DND-41 (cell line): ENCODE data around the gene SLC39A11.

ENCODE experiments used
- ATAC-seq: fragments of 200-7000 bp; cut with Tn5 transposase; 3 replicates; pipeline ENCODE4 v1.9.1; 2021; ENCODE audit warnings: low read depth; ENCODE audit not compliant: insufficient read depth
- DNase-seq: peaks from one replicate; pipeline ENCODE4 v3.0.0-alpha.2; 2020
- H2AFZ ChIP-seq: 2 replicates; pipeline ENCODE4 v1.6.0; 2012; ENCODE audit warnings: low read depth, low read length
- H3K27ac ChIP-seq: 2 replicates; pipeline ENCODE4 v1.5.1; 2012; ENCODE audit warnings: low read length, inconsistent platforms
- H3K27me3 ChIP-seq: fragments of 200-600 bp; sonication (generic); 2 replicates; pipeline ENCODE4 v1.6.0; 2012; ENCODE audit warnings: low read length, mild to moderate bottlenecking, inconsistent platforms; ENCODE audit not compliant: insufficient read depth, poor library complexity
- H3K36me3 ChIP-seq: 2 replicates; pipeline ENCODE4 v1.5.1; 2012; ENCODE audit warnings: low read length, inconsistent platforms; ENCODE audit not compliant: insufficient read depth
- H3K4me1 ChIP-seq: 2 replicates; pipeline ENCODE4 v1.5.1; 2012; ENCODE audit warnings: mild to moderate bottlenecking, low read length; ENCODE audit not compliant: insufficient read depth
- H3K4me2 ChIP-seq: 2 replicates; pipeline ENCODE4 v1.6.0; 2012; ENCODE audit warnings: mild to moderate bottlenecking, moderate library complexity, low read length, inconsistent platforms; ENCODE audit not compliant: insufficient read depth
- H3K4me3 ChIP-seq, 2 experiments: fragments of 200-600 bp in 1 of 2; shearing (Covaris generic) in 1 of 2; 2 replicates each; pipeline ENCODE4 v1.5.1; 2012 to 2016; ENCODE audit warnings: inconsistent platforms in 2 of 2, low read length in 2 of 2, mild to moderate bottlenecking in 2 of 2, low read depth in 1 of 2, moderate library complexity in 1 of 2
- H3K79me2 ChIP-seq: 2 replicates; pipeline ENCODE4 v1.6.0; 2012; ENCODE audit warnings: low read length, inconsistent platforms; ENCODE audit not compliant: insufficient read depth
- H3K9ac ChIP-seq: 2 replicates; pipeline ENCODE4 v1.6.0; 2012; ENCODE audit warnings: low read depth, mild to moderate bottlenecking, inconsistent platforms, low read length, moderate library complexity
- H3K9me3 ChIP-seq: 2 replicates; pipeline ENCODE4 v1.5.1; 2012; ENCODE audit warnings: low read length, moderate library complexity, mild to moderate bottlenecking, inconsistent platforms; ENCODE audit not compliant: insufficient read depth, severe bottlenecking
- H4K20me1 ChIP-seq: 2 replicates; pipeline ENCODE4 v1.6.0; 2012; ENCODE audit warnings: low read length; ENCODE audit not compliant: insufficient read depth
- EZH2 ChIP-seq: IDR thresholded peaks from 3 replicates; pipeline ENCODE4 v1.6.1; 2012; ENCODE audit warnings: borderline replicate concordance, low read depth, mild to moderate bottlenecking, moderate library complexity, low read length, inconsistent platforms; ENCODE audit not compliant: severe bottlenecking
- TF ChIP-seq, protein P1 (sequence below): IDR thresholded peaks from 2 replicates; pipeline ENCODE4 v1.5.1; 2012; ENCODE audit warnings: borderline replicate concordance, low read length, moderate library complexity, mild to moderate bottlenecking; ENCODE audit not compliant: poor library complexity, severe bottlenecking; ENCODE audit errors: extremely low read depth

Gene SLC39A11

DNA sequence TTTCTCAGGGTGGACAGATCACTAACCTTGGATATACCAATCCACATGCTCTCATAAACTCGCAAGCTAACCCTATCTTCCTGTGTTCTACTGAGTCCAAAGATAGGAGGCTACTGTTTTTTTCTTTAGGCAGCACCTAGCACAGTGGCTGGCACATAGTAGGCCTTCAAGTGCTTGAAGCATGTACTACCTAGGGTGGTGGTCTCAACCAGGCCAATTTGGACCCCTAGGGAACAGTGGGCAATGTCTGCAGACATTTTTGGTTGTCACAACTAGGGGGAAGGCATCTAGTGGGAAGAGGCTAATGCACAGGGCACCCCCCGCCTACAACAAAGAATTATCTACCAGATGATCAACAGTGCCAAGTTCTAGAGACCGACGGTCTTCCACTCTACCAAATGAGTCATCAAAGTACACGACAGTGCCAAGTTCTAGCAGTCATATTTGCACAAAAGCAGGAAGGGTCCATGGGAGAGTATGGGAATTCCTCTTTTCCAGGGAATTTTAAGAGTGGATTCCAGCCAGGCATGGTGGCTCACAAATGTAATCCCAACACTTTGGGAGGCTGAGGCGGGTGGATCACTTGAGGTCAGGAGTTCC lies 390.3 kb downstream of the SLC39A11 start:
- ATAC-seq (no peak), DNase-seq (no peak)
- Histone ChIP-seq H2AFZ (no peak overlapping the region), H3K9me3 (no peaks in the 10 kb centered on the region), H3K79me2 (no peaks in the 10 kb centered on the region), H3K4me3 (no peak overlapping the region), H3K27ac (no peak overlapping the region), H3K9ac (no peak overlapping the region), H3K27me3 (no peaks in the 10 kb centered on the region), H4K20me1 (no peaks in the 10 kb centered on the region), H3K4me2 (no peak overlapping the region), H3K36me3 (no peaks in the 10 kb centered on the region), H3K4me1 (no peaks in the 10 kb centered on the region)
- TF ChIP-seq, protein P1, sequence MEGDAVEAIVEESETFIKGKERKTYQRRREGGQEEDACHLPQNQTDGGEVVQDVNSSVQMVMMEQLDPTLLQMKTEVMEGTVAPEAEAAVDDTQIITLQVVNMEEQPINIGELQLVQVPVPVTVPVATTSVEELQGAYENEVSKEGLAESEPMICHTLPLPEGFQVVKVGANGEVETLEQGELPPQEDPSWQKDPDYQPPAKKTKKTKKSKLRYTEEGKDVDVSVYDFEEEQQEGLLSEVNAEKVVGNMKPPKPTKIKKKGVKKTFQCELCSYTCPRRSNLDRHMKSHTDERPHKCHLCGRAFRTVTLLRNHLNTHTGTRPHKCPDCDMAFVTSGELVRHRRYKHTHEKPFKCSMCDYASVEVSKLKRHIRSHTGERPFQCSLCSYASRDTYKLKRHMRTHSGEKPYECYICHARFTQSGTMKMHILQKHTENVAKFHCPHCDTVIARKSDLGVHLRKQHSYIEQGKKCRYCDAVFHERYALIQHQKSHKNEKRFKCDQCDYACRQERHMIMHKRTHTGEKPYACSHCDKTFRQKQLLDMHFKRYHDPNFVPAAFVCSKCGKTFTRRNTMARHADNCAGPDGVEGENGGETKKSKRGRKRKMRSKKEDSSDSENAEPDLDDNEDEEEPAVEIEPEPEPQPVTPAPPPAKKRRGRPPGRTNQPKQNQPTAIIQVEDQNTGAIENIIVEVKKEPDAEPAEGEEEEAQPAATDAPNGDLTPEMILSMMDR: no peak
- no peak for TF ChIP-seq EZH2

DNA sequence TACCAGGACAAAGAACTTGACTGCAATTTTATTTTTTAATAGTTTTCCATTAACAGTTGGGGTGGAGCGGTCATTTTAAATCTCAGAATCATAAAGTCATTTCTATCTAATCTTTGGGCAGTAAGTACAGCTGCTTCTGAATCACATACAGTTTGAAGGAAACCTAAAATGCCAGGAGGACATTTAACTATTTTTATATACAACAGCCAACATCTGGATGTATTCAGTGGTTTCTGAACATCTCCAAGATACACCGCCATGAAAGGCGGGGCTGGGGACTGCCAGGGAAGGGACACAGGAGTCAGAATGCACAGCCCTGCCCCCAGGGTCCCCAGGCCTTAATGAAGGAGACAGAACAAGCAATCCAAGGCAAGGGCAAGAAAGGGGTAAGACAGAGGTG lies 392.3 kb downstream of the SLC39A11 start:
- no peaks in the 10 kb centered on the region for H3K79me2 ChIP-seq
- H3K36me3 ChIP-seq: no peaks in the 10 kb centered on the region
- no peak overlapping the region for H2AFZ ChIP-seq
- TF ChIP-seq, protein P1: no peak
- TF ChIP-seq EZH2: no peak
- no peaks in the 10 kb centered on the region for H4K20me1 ChIP-seq
- no peak overlapping the region for H3K27ac ChIP-seq
- no peaks in the 10 kb centered on the region for H3K27me3 ChIP-seq
- no peak overlapping the region for H3K4me2 ChIP-seq
- no peak overlapping the region for H3K4me3 ChIP-seq
- no peak for ATAC-seq
- no peaks in the 10 kb centered on the region for H3K4me1 ChIP-seq
- H3K9me3 ChIP-seq: no peaks in the 10 kb centered on the region
- DNase-seq: no peak
- H3K9ac ChIP-seq: no peak overlapping the region

GRCh38 chr17:72699545-72699944 lies 392.9 kb downstream of the SLC39A11 start:
- H4K20me1 ChIP-seq: no peaks in the 10 kb centered on the region
- H2AFZ ChIP-seq: no peak overlapping the region
- H3K79me2 ChIP-seq: no peaks in the 10 kb centered on the region
- no peak for ATAC-seq
- no peaks in the 10 kb centered on the region for H3K9me3 ChIP-seq
- H3K4me1 ChIP-seq: no peaks in the 10 kb centered on the region
- no peak for DNase-seq
- no peak overlapping the region for H3K4me3 ChIP-seq
- no peaks in the 10 kb centered on the region for H3K36me3 ChIP-seq
- H3K27me3 ChIP-seq: no peaks in the 10 kb centered on the region
- no peak for TF ChIP-seq EZH2
- TF ChIP-seq, protein P1: no peak
- no peak overlapping the region for H3K27ac ChIP-seq
- H3K9ac ChIP-seq: no peak overlapping the region
- no peak overlapping the region for H3K4me2 ChIP-seq

DNA sequence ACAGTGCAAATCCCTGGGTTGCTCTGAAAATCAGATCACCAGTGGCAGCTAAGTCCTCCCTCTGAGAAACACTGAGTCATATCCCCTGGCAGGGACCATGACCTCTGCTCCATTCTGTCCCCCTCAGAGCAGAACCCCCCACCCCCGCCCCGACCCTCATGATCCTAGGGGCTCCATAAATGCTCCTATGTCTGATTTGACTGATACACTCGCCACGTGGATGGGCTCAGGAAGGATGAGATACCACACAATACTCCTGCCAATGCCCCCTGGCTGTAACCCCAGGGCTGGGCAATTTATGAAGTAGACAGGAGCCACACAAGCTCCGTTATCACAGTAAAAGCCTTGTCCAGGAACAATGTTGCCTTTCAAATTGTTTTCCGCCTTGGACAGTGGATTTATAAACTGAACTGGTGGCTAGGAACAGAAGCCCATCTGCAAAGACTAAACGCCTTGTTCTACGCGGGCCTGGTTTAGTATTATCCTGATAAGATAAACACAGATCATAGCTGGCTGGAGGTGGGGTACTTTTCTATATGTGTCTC lies 394.8 kb downstream of the SLC39A11 start:
- no peaks in the 10 kb centered on the region for H3K79me2 ChIP-seq
- ATAC-seq (no peak), DNase-seq (no peak)
- H3K36me3 ChIP-seq: no peaks in the 10 kb centered on the region
- no peaks in the 10 kb centered on the region for H3K4me1 ChIP-seq
- TF ChIP-seq EZH2: no peak
- TF ChIP-seq, protein P1: no peak
- no peaks in the 10 kb centered on the region for H3K27me3 ChIP-seq
- no peak overlapping the region for H3K4me2 ChIP-seq
- no peak overlapping the region for H2AFZ ChIP-seq
- no peaks in the 10 kb centered on the region for H3K9me3 ChIP-seq
- no peak overlapping the region for H3K4me3 ChIP-seq
- H4K20me1 ChIP-seq: no peaks in the 10 kb centered on the region
- H3K27ac ChIP-seq: no peak overlapping the region
- no peak overlapping the region for H3K9ac ChIP-seq
